GM19324 (cell line): ENCODE measurements around the gene CIAPIN1.
"Not testable (repeated sequence)": the region's sequence is repeated elsewhere in the genome, so short reads cannot be mapped to it uniquely, and the experiment has no call there.

Source experiments
- ATAC-seq: cut with Tn5 transposase; IDR thresholded peaks from one replicate; pipeline ENCODE4 v1.9.1; 2021; ENCODE audit warnings: mild to moderate bottlenecking, moderate library complexity; ENCODE audit not compliant: unreplicated experiment, low FRiP score

Gene CIAPIN1

GRCh38 chr16:57411362-57411976, 35.7 kb downstream of the CIAPIN1 start:
- no peak for ATAC-seq

- no peak for ATAC-seq
Observed at GRCh38 chr16:57409870-57410587, 37.2 kb downstream of the CIAPIN1 start.

DNA sequence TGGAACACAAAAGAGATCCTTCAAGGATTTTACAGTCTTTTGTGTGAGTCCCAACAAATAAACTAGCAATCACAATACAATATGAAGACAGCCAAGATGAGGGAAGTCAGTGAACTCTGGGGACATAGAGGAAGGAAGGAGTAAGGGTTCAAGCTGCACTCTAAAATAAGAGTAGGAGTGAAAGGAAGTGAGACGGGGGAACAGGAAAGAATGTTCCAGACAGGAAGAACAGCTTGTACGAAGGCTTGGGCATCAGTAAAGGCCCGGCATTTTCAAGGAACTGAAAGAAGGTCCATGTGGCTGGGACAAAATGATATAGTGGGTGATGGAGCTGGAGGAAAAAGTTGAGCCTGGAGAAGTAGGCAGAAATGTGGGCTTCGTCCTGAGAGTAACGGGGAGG, 38.1 kb downstream of the CIAPIN1 start:
- no peak for ATAC-seq

DNA sequence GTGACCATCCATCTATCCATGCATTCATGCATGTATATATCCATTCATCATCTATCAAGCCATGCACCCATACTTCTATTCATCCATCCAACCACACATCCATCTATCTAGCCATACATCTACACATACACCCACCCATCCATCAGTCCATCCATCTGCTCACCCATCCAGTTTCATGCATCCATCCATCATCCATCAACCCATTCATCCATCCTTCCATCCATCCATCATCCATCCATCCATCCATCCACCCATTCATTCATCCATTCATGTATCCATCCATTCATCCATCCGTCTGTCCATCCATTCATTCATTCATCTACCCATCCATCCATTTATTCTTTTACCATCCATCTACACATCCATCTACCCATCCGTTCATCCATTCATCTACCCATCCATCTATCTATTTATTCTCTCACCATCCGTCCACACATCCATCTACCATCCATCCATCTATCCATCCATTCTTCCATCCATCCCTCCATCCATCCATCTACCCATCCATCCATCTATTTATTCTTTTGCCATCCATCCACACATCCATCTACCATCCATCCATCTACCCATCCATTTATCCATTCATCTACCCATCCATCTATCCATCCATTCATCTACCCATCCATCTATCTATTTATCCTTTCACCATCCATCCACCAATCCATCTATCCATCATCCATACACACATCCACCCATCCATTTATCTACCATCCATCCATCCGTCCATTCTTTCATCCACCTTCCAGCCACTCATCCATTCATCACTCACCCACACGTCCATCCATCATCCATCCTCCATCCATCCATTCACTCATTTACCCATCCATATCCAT, 39.4 kb downstream of the CIAPIN1 start:
- ATAC-seq: no peak

- ATAC-seq: no peak
Observed at GRCh38 chr16:57406881-57407280, 40.3 kb downstream of the CIAPIN1 start.

DNA sequence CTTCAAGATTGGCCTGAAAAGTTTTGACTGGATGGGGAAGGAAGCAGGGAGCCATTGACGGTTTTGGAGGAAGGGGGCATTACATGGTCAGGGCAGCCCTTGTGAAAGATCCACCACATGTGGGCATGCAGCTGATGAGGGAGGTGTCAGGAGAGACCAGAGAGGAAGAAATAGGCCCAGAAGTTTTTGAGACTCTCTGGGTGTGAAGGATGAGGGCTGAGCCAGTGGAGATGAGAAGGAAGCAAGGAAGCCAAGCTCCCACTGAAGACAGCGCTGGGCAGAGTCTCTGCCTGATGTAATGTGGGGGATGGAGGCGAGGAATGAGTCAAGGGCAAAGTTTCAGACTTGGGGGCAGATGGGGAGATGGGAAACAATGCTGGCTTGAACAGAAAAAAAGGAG, 42.1 kb downstream of the CIAPIN1 start:
- ATAC-seq: no peak

DNA sequence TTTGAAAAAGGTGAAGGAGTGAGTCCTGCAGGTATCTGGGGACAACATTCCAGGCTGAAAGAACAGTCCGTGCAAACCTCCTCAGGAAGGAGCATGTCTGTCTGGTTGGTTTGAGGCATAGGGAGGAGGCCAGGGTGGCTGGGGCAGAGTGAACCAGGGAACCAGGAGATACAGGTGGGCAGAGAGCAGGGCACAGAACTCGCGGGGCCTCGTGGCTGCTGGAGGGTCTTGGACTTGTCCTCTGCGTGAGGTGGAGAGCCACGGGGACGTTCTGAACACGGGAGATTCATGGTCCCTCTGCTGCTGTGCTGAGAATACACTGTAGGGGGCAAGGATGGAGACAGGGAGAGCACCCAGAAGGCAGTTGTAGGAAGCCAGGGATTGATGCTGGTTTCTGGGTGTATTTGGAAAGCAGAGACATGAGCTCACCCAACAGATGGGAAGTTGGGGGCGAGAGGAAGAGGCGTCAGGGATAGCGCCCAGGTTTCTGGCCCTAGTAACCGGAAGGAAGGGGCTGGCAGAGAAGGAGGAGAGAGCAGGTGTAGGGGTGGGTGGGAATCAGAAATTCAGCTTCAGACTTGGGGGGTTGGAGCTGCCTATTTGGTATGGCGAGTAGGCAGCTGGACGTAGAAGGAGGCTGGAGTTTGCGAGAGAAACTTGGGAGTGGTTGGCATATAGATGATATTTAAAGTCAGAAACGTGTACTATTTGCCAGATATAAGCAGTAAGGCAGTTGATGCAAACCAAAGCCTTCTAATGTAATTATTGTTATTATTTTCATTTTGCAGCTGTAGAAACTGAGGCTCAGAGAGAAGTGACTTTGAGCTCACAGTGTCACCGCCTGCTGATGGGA, 43.0 kb downstream of the CIAPIN1 start, which contains the start of gene CCL17:
Gene CCL17 (plus strand): TSS at position 803 of the 853 bp plus-strand sequence. CDS start 9,166 bp downstream, outside the sequence.
- ATAC-seq: no peak

- no peak for ATAC-seq
Observed at GRCh38 chr16:57401943-57402640, 45.1 kb downstream of the CIAPIN1 start.

DNA sequence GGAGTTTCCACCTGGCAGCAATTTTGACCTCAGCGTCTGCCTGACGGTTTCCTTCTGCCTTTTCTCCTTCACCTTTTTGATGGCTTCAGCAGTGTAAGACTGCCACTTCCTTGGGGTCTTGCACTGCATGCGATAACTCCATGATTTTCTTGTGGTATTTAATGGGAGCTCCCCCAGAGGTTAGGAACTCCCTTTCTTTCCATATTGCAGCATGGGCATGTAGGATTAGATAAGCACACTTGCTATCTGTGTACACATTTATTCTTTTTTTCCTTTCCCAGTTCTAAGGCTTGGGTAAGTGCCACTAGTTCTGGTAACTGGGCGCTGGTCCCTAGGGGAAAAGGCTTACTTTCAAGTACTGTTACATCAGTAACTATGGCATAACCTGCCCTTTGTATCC, 49.7 kb downstream of the CIAPIN1 start:
- not testable (repeated sequence) for ATAC-seq

DNA sequence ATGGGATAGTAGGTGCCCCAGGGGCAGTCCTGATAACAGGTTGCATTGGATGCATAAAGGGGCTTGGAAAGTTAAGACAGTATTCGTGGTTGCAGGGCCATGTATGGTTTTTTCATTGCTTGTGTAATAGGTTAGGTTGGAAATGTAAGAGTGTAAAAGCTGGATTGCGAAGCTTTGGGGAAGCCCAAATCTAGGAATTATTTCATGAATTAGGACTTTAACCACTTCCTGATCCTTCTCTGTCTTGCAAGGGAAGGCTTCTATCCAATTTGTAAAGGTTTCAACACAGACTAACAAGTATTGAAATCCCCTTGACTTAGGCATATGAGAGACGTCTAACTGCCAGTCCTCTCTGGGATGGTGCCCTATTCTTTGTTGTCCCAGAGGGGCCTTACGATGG, 50.4 kb downstream of the CIAPIN1 start:
- ATAC-seq: no peak

GRCh38 chr16:57395026-57395425, 52.2 kb downstream of the CIAPIN1 start:
- ATAC-seq: no peak

DNA sequence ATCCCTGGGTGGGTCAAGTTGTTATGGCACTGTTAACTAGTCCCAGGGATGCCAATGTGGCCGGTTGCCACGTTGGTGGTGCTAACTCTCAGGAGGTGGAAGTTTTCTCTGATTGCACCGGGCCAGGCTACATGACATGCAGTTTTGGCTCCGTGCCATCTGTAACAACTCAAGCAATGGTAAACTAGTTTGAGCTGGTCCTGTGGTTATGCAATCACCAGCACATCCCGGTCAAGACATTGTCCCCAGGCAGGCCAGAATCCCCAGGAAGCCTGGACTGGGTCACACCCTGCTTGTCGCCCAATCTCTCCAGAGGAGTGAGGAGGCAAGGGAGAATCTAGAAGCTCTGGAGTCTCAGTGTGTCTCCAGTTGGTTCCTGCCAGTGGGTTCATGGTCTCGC, 52.7 kb downstream of the CIAPIN1 start:
- no peak for ATAC-seq

- no peak for ATAC-seq
Observed at GRCh38 chr16:57392694-57393093, 54.5 kb downstream of the CIAPIN1 start.

DNA sequence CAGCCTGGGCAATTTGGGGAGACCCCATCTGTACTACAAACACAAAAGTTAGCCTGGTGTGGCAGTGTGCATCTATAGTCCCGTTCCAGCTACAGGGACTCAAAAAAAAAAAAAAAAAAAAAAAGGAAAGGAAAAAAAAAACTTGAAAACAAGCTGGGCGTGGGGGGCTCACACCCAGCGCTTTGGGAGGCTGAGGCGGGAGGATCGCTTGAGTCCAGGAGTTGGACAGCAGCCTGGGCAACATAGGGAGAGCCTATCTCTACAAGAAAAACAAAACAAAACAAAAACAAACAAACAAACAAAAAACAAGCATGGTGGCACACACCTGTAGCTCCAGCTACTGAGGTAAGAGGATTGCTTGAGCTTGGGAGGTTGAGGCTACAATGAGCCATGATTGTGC, 55.5 kb downstream of the CIAPIN1 start:
- no peak for ATAC-seq

DNA sequence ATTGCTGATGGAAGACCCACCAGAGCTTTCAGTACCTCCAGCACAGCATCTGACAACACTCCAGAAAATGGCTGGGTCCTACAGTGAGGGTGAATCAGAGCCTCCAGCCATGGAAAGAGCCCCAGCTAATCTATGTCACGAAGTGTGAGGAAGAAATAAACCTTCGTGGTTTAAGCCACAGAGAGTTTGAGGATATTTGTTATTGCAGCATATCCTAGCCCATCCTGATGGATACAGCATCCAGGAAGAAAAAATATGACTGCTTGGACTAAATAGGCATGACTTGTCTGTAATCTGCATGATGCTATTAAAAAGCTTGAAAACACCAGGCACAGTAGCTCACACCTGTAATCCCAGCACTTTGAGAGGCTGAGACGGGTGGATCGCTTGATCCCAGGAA, 55.9 kb downstream of the CIAPIN1 start:
- ATAC-seq: no peak

DNA sequence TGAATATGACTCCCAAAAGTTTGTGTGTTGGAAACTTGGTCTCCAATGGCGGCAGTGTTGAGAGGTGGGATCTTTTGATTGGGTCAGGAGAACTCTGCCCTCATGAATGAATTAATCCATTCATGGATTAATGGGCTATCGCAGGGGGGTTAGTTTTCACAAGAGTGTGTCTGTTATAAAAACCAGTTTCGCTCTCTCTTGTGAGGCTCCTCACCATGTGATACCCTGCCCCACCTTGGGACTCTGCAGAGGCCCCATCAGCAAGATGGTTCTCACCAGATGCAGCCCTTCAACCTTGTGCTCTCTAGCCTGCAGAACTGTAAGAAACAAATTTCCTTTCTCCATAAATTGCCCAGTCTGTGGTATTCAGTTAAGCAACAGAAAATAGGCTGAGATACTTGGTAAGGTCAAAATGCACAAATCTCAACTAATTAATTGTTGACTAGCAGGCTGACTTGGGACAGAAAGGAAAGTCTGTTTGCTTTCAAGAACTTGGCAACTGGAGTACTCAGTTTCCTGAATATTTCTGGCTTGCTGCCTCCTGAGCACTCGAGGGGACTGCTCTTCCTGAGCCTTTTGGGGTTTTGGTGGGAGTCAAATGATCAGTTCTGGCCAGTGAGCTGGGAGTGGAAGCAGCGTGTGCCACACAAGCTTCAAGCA, 56.4 kb downstream of the CIAPIN1 start:
- no peak for ATAC-seq

- ATAC-seq: no peak
Observed at GRCh38 chr16:57389087-57389468, 58.1 kb downstream of the CIAPIN1 start.

- ATAC-seq: no peak
Observed at GRCh38 chr16:57388359-57389086, 58.7 kb downstream of the CIAPIN1 start.
